ENCODE measurements around the gene PM20D1.

PM20D1 gene

DNA sequence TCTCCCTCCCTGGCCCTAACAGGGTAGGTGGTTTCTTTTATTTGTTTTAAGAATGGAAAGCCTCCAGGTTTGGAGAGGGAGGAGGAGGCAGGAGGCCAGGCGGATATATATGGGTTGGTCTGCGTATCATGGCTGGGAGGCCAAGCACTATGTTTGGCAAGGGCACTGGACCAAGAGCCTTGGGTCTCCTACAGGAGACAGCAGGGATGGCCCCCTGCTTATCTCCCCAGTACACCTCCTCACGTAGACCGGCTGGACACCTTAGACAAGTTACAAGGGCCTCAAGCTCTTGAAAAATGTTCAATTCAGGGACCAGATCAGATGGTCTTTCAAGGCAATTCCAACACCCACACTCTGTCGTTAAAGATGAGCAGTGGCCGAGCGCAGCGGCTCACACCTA is 47.9 kb downstream of the PM20D1 start:
- no peak for TF ChIP-seq POLR2AphosphoS5 (IDR thresholded peaks at IDR 0.05; ENCODE audit: low read depth, low read length)
- no peak for TF ChIP-seq TAF1 (IDR thresholded peaks at IDR 0.05; ENCODE audit: borderline replicate concordance, insufficient read depth, low read length)
- TF ChIP-seq, protein P1, sequence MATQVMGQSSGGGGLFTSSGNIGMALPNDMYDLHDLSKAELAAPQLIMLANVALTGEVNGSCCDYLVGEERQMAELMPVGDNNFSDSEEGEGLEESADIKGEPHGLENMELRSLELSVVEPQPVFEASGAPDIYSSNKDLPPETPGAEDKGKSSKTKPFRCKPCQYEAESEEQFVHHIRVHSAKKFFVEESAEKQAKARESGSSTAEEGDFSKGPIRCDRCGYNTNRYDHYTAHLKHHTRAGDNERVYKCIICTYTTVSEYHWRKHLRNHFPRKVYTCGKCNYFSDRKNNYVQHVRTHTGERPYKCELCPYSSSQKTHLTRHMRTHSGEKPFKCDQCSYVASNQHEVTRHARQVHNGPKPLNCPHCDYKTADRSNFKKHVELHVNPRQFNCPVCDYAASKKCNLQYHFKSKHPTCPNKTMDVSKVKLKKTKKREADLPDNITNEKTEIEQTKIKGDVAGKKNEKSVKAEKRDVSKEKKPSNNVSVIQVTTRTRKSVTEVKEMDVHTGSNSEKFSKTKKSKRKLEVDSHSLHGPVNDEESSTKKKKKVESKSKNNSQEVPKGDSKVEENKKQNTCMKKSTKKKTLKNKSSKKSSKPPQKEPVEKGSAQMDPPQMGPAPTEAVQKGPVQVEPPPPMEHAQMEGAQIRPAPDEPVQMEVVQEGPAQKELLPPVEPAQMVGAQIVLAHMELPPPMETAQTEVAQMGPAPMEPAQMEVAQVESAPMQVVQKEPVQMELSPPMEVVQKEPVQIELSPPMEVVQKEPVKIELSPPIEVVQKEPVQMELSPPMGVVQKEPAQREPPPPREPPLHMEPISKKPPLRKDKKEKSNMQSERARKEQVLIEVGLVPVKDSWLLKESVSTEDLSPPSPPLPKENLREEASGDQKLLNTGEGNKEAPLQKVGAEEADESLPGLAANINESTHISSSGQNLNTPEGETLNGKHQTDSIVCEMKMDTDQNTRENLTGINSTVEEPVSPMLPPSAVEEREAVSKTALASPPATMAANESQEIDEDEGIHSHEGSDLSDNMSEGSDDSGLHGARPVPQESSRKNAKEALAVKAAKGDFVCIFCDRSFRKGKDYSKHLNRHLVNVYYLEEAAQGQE (IDR thresholded peaks at IDR 0.05; ENCODE audit: insufficient read depth in 1 of 2, low read depth in 2 of 2, low read length in 2 of 2), result no peak
- TF ChIP-seq FOXP2 (optimal IDR thresholded peaks at IDR 0.05; ENCODE audit: borderline replicate concordance, extremely low read depth, extremely low read length, insufficient read depth), result no peak
- TF ChIP-seq SIN3A (IDR thresholded peaks at IDR 0.05; ENCODE audit: borderline replicate concordance, insufficient read depth, low read length), result no peak

DNA sequence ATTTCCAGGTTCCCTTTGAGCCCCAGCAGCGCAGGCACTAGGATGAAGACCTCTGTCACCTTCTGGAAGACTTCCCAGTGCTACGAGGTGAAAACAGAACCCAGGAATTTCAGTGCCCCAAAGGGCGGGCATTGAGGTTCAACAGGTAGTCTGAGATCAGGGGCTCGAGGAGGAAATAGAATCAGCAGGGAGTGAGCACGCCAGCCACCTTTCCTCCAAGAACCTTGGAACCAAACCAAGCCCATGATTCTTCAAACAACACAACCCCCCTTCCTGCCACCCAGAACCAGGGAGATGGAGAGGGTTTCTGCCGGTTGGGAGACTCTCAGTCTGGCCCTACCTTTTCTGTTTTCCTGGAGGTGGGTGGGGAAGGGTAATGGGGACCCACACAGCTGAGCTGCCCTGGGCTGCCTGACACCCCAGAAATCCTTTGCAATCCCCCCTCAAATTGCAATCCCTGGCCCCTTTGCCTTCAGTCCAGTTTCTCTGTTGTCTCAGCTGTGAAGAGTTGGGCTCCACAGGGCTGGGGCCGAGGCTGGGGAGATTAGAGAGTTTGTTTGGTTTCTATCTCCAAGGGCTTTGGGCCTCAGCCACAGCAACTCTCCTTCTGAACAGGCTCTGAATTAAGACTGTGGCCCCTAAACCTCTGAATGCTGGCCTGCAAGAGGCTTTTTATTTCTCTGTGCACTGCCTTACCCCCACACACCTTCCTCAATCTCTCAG is 48.8 kb downstream of the PM20D1 start:
- TF ChIP-seq, protein P1 (IDR thresholded peaks at IDR 0.05; ENCODE audit: insufficient read depth in 1 of 2, low read depth in 2 of 2, low read length in 2 of 2), result no peak
- TF ChIP-seq FOXP2 (optimal IDR thresholded peaks at IDR 0.05; ENCODE audit: borderline replicate concordance, extremely low read depth, extremely low read length, insufficient read depth) (no peak), TAF1 (IDR thresholded peaks at IDR 0.05; ENCODE audit: borderline replicate concordance, insufficient read depth, low read length) (no peak), SIN3A (IDR thresholded peaks at IDR 0.05; ENCODE audit: borderline replicate concordance, insufficient read depth, low read length) (no peak), POLR2AphosphoS5 (IDR thresholded peaks at IDR 0.05; ENCODE audit: low read depth, low read length) (no peak)

DNA sequence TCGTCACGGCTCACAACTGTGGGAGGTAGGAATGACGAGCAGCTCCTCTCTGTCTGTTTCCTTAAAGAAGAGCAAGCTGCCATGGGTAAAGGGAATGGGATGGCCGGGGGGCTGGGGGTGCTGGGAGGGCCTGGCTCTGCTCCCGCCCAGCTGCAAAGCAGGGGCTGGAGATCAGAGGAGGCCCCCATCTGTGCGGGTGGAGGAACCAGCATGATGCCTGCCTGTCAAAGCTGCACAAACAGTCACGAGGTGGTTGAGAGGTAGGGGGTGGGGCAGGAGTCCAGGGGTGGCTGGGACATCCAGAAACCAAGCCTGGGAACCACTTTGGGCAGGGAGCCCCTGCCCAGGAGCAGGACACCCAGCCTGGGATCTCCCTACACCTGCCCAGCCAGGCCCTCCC is 49.5 kb downstream of the PM20D1 start:
- TF ChIP-seq FOXP2 (optimal IDR thresholded peaks at IDR 0.05; ENCODE audit: borderline replicate concordance, extremely low read depth, extremely low read length, insufficient read depth) (no peak), SIN3A (IDR thresholded peaks at IDR 0.05; ENCODE audit: borderline replicate concordance, insufficient read depth, low read length) (no peak), TAF1 (IDR thresholded peaks at IDR 0.05; ENCODE audit: borderline replicate concordance, insufficient read depth, low read length) (no peak), POLR2AphosphoS5 (IDR thresholded peaks at IDR 0.05; ENCODE audit: low read depth, low read length) (no peak)
- TF ChIP-seq, protein P1 (IDR thresholded peaks at IDR 0.05; ENCODE audit: insufficient read depth in 1 of 2, low read depth in 2 of 2, low read length in 2 of 2), result no peak

DNA sequence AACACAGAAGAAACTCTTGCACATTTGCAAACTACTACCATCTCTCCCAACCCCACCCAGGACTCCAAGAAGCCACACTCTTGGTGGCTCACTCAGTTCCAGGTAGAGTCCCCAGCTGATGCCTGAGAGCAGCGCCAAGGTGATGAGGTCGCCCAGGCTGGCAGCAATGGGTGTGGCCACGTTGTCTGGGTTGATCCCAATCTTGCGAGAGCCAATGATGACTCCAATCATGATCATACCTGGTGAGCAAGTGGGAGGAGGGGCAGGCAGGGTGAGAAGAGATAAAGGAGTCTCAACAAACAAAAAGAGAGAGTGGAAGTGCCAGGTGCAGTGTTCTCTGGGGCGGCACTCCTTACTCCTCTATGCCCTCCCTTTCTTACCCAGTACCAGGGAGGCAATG is 51.4 kb downstream of the PM20D1 start:
- TF ChIP-seq, protein P1 (IDR thresholded peaks at IDR 0.05; ENCODE audit: insufficient read depth in 1 of 2, low read depth in 2 of 2, low read length in 2 of 2), result no peak
- TF ChIP-seq POLR2AphosphoS5 (IDR thresholded peaks at IDR 0.05; ENCODE audit: low read depth, low read length) (no peak), TAF1 (IDR thresholded peaks at IDR 0.05; ENCODE audit: borderline replicate concordance, insufficient read depth, low read length) (no peak), SIN3A (IDR thresholded peaks at IDR 0.05; ENCODE audit: borderline replicate concordance, insufficient read depth, low read length) (no peak)

Measured in PFSK-1 (cell line).